SU-DHL-6 (cell line): ENCODE measurements around the gene MTERF2.

Experiments
- H2AFZ ChIP-seq: fragments of 200-600 bp; sonication (generic); 2 replicates; pipeline ENCODE4 v1.6.1; 2014; ENCODE audit warnings: low read depth, mild to moderate bottlenecking, moderate library complexity, mixed read lengths, antibody characterized with exemption, low read length; ENCODE audit not compliant: severe bottlenecking
- H3F3A ChIP-seq: fragments of 200-600 bp; shearing (Covaris generic); 2 replicates; pipeline ENCODE4 v1.6.0; 2016; ENCODE audit warnings: antibody characterized with exemption, mild to moderate bottlenecking; ENCODE audit not compliant: insufficient read depth
- H3K27ac ChIP-seq: fragments of 200-600 bp; sonication (generic); 2 replicates; pipeline ENCODE4 v1.5.1; 2016; ENCODE audit warnings: low read depth, mild to moderate bottlenecking, low read length, moderate library complexity, mixed read lengths
- H3K27me3 ChIP-seq: fragments of 200-600 bp; sonication (generic), shearing (Covaris generic); 2 replicates; pipeline ENCODE4 v1.6.0; 2014; ENCODE audit warnings: mild to moderate bottlenecking, low read length
- H3K36me3 ChIP-seq: fragments of 200-600 bp; sonication (generic); 2 replicates; pipeline ENCODE4 v1.6.1; 2014; ENCODE audit warnings: mild to moderate bottlenecking, low read length, mixed read lengths
- H3K4me2 ChIP-seq: fragments of 300-600, 200-600 bp; shearing (Covaris generic), sonication (generic); 2 replicates; pipeline ENCODE4 v1.6.0; 2014; ENCODE audit warnings: low read length, low read depth, mild to moderate bottlenecking; ENCODE audit not compliant: poor library complexity, severe bottlenecking
- H3K4me3 ChIP-seq: fragments of 200-600 bp; sonication (generic); 2 replicates; pipeline ENCODE4 v1.5.1; 2014; ENCODE audit warnings: antibody characterized with exemption, low read length, mild to moderate bottlenecking, mixed read lengths; ENCODE audit not compliant: insufficient read depth, poor library complexity, severe bottlenecking
- H3K79me2 ChIP-seq: fragments of 200-600 bp; sonication (generic); 2 replicates; pipeline ENCODE4 v1.6.1; 2014; ENCODE audit warnings: mild to moderate bottlenecking, low read length, moderate library complexity; ENCODE audit not compliant: insufficient read depth
- H3K9ac ChIP-seq: fragments of 200-600 bp; sonication (generic); 2 replicates; pipeline ENCODE4 v1.7.0; 2014; ENCODE audit warnings: mild to moderate bottlenecking, low read length
- H3K9me2 ChIP-seq: fragments of 200-600 bp; sonication (generic); replicated peaks from 2 replicates; pipeline ENCODE4 v1.6.1; 2014; ENCODE audit warnings: low read length; ENCODE audit not compliant: insufficient read depth
- H3K9me3 ChIP-seq: fragments of 200-600 bp; sonication (generic); 2 replicates; pipeline ENCODE4 v1.6.1; 2014; ENCODE audit warnings: low read length, mixed read lengths; ENCODE audit not compliant: insufficient read depth
- H4K20me1 ChIP-seq: fragments of 200-600 bp; sonication (generic); 2 replicates; pipeline ENCODE4 v1.6.1; 2014; ENCODE audit warnings: low read depth, mild to moderate bottlenecking, antibody characterized with exemption, low read length, moderate library complexity, mixed read lengths
- EZH2phosphoT487 ChIP-seq: fragments of 200-600 bp; sonication (generic), shearing (Covaris generic); conservative IDR thresholded peaks from 2 replicates; pipeline ENCODE4 v1.6.1; 2018; ENCODE audit warnings: mild to moderate bottlenecking, antibody characterized with exemption, low read length, moderate library complexity, mixed read lengths
- TF ChIP-seq, protein P1 (sequence below): fragments of 200-600 bp; sonication (generic); IDR thresholded peaks from one replicate; pipeline ENCODE4 v1.5.1; 2017; ENCODE audit warnings: antibody characterized with exemption, mild to moderate bottlenecking, low read length, moderate library complexity; ENCODE audit not compliant: insufficient read depth, poor library complexity, severe bottlenecking

MTERF2 gene

DNA sequence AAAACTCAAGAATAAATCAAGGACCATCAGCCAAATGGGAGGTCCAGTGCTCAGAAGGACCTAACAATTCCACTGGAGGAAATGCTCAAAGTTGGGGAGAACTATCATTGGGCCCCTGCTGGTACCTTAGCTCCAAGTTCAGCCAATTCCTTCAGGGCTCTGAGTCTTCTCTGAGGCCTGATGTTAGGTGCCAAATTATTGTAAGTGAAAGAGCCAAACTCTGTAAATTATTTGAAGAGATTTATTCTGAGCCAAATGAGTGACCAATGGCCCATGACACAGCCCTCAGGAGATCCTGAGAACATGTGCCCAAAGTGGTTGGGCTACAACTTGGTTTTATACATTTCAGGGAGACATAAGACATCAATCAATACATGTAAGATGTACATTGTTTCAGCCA is 39.5 kb downstream of the MTERF2 start:
- Histone ChIP-seq H3K9me3 (no peaks in the 10 kb centered on the region; the same call in 1 of the 2 replicates), H3F3A (no peaks in the 10 kb centered on the region), H3K4me3 (no peak overlapping the region), H4K20me1 (no peaks in the 10 kb centered on the region), H2AFZ (no peak overlapping the region), H3K36me3 (no peaks in the 10 kb centered on the region; the same call in 1 of the 2 replicates), H3K27me3 (peaks cover 3% of the 10 kb centered on the region; the same call in 1 of the 2 replicates), H3K27ac (no peak overlapping the region), H3K79me2 (no peaks in the 10 kb centered on the region), H3K9me2 (no peaks in the 10 kb centered on the region), H3K9ac (no peak overlapping the region), H3K4me2 (no peak overlapping the region)
- TF ChIP-seq EZH2phosphoT487: no peak
- TF ChIP-seq, protein P1, sequence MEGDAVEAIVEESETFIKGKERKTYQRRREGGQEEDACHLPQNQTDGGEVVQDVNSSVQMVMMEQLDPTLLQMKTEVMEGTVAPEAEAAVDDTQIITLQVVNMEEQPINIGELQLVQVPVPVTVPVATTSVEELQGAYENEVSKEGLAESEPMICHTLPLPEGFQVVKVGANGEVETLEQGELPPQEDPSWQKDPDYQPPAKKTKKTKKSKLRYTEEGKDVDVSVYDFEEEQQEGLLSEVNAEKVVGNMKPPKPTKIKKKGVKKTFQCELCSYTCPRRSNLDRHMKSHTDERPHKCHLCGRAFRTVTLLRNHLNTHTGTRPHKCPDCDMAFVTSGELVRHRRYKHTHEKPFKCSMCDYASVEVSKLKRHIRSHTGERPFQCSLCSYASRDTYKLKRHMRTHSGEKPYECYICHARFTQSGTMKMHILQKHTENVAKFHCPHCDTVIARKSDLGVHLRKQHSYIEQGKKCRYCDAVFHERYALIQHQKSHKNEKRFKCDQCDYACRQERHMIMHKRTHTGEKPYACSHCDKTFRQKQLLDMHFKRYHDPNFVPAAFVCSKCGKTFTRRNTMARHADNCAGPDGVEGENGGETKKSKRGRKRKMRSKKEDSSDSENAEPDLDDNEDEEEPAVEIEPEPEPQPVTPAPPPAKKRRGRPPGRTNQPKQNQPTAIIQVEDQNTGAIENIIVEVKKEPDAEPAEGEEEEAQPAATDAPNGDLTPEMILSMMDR: no peak

DNA sequence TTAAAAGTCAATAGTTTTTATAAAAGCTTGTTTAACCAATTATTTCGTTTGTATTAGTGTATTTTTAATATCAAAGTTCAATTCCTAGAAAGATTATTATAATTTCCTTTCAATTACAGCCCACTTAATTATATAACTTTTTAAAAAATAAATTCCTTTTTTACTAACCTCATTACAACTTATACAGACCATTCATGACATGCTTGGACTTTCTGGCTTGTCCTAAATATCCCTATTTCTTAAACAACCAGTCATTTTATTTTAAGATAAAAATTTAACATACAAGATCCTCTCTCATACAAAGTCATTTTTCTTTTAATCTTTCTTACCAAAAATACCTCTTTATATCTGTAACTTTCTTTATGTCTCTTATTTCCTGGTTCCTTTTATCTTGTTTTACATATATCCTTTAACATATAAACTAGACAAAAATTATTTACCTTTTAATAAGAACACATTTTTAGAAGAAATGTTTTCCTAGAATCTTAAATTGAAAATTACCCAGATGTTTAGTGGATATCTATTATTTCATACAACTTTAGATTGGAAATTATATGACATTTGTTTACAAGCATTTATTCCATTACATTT is 41.6 kb downstream of the MTERF2 start:
- Histone ChIP-seq H3K27ac (no peak overlapping the region), H3K79me2 (no peaks in the 10 kb centered on the region), H3K4me2 (no peak overlapping the region), H2AFZ (no peak overlapping the region), H3K36me3 (no peaks in the 10 kb centered on the region; the same call in 1 of the 2 replicates), H4K20me1 (no peaks in the 10 kb centered on the region), H3K9me2 (no peaks in the 10 kb centered on the region), H3F3A (no peaks in the 10 kb centered on the region), H3K27me3 (peaks cover 3% of the 10 kb centered on the region; the same call in 1 of the 2 replicates), H3K9me3 (no peaks in the 10 kb centered on the region; the same call in 1 of the 2 replicates), H3K4me3 (no peak overlapping the region), H3K9ac (no peak overlapping the region)
- TF ChIP-seq EZH2phosphoT487: no peak
- TF ChIP-seq, protein P1: no peak

DNA sequence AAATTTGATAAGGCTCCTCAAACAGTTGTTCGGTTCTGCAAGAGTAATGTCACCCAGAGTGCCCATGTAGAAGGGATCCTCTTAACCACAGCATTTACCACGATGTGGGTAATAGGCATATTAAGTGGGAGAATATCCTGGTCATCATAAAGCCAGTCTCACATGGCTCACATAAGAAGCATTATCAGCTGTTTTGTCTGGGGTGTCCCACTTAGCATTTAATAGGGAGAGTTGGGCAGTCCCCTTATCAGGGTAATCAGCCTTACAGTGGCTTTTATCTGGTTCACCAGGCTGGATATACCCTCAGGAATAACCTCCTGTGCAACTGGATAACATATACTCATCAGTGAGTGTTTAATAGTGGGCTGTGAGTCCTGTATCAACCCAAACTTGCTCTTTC is 44.2 kb downstream of the MTERF2 start:
- Histone ChIP-seq H3K4me3 (no peak overlapping the region), H3F3A (no peaks in the 10 kb centered on the region), H3K36me3 (no peaks in the 10 kb centered on the region; the same call in 1 of the 2 replicates), H3K9me2 (no peaks in the 10 kb centered on the region), H4K20me1 (no peaks in the 10 kb centered on the region), H3K27ac (no peak overlapping the region), H3K9ac (no peak overlapping the region), H3K27me3 (no peaks in the 10 kb centered on the region), H3K79me2 (no peaks in the 10 kb centered on the region), H3K4me2 (no peak overlapping the region), H2AFZ (no peak overlapping the region), H3K9me3 (no peaks in the 10 kb centered on the region; the same call in 1 of the 2 replicates)
- TF ChIP-seq, protein P1: no peak
- no peak for TF ChIP-seq EZH2phosphoT487
